GM23338 (cell line): Measurements from ENCODE around the gene RNF145. TPM values are rescaled to one million over a fixed set of nuclear protein-coding genes. Genes with fewer than 3 reads are reported as not detected.

Source experiments
- ATAC-seq: fragments of 200-7000 bp; cut with Tn5 transposase; 3 replicates; pipeline ENCODE4 v1.9.1; 2020
- DNase-seq: peaks from one replicate; pipeline ENCODE4 v3.0.0-alpha.2; 2015; ENCODE audit warnings: low spot score
- H2AFZ ChIP-seq: fragments of 200-600 bp; sonication (generic); 2 replicates; pipeline ENCODE4 v1.8.0; 2016; ENCODE audit warnings: antibody characterized with exemption, mild to moderate bottlenecking, moderate library complexity
- H3F3A ChIP-seq: fragments of 200-600 bp; sonication (generic); replicated peaks from 2 replicates; pipeline ENCODE4 v1.8.0; 2017; ENCODE audit warnings: antibody characterized with exemption, mixed run types, low read depth
- H3K27ac ChIP-seq: fragments of 200-600 bp; sonication (generic); 2 replicates; pipeline ENCODE4 v1.6.1; 2016; ENCODE audit warnings: low read depth
- H3K27me3 ChIP-seq: fragments of 200-600 bp; sonication (generic); 2 replicates; pipeline ENCODE4 v1.8.0; 2016; ENCODE audit warnings: mild to moderate bottlenecking, mixed run types, moderate library complexity; ENCODE audit not compliant: insufficient read depth
- H3K36me3 ChIP-seq: fragments of 200-600 bp; sonication (generic); 2 replicates; pipeline ENCODE4 v1.8.0; 2016; ENCODE audit warnings: mild to moderate bottlenecking; ENCODE audit not compliant: insufficient read depth
- H3K4me1 ChIP-seq: fragments of 200-600 bp; sonication (generic); 2 replicates; pipeline ENCODE4 v1.8.0; 2016; ENCODE audit warnings: mild to moderate bottlenecking, moderate library complexity; ENCODE audit not compliant: insufficient read depth
- H3K4me2 ChIP-seq: fragments of 200-600 bp; sonication (generic); 2 replicates; pipeline ENCODE4 v1.7.1; 2017; ENCODE audit warnings: mixed run types
- H3K4me3 ChIP-seq: fragments of 200-600 bp; sonication (generic); 2 replicates; pipeline ENCODE4 v1.6.1; 2016; ENCODE audit warnings: mixed run types
- H3K79me2 ChIP-seq: fragments of 200-600 bp; sonication (generic); replicated peaks from 2 replicates; pipeline ENCODE4 v1.8.0; 2017; ENCODE audit warnings: mild to moderate bottlenecking; ENCODE audit not compliant: insufficient read depth
- H3K9me2 ChIP-seq: fragments of 200-600 bp; sonication (generic); 2 replicates; pipeline ENCODE4 v1.8.0; 2017; ENCODE audit not compliant: insufficient read depth
- H4K20me1 ChIP-seq: fragments of 200-600 bp; sonication (generic); replicated peaks from 2 replicates; pipeline ENCODE4 v1.8.0; 2017; ENCODE audit warnings: mild to moderate bottlenecking; ENCODE audit not compliant: insufficient read depth
- H3K27ac Mint-ChIP-seq: 2 replicates; pipeline ENCODE4 v1.8.0; 2020; ENCODE audit warnings: inconsistent platforms, mild to moderate bottlenecking, moderate library complexity, mixed read lengths
- H3K27me3 Mint-ChIP-seq: 3 replicates; pipeline ENCODE4 v1.8.0; 2022; ENCODE audit warnings: low read depth, mild to moderate bottlenecking, moderate library complexity, mixed read lengths, inconsistent platforms; ENCODE audit not compliant: insufficient read depth, poor library complexity
- H3K36me3 Mint-ChIP-seq: 3 replicates; pipeline ENCODE4 v1.8.0; 2021; ENCODE audit warnings: low read depth, mild to moderate bottlenecking, inconsistent platforms, moderate library complexity, mixed read lengths
- H3K4me1 Mint-ChIP-seq: 3 replicates; pipeline ENCODE4 v1.8.0; 2020; ENCODE audit warnings: mild to moderate bottlenecking, inconsistent platforms, mixed read lengths
- H3K4me3 Mint-ChIP-seq: 3 replicates; pipeline ENCODE4 v1.8.0; 2021; ENCODE audit warnings: moderate library complexity, mild to moderate bottlenecking, inconsistent platforms, mixed read lengths
- H3K9me3 Mint-ChIP-seq: 3 replicates; pipeline ENCODE4 v1.8.0; 2020; ENCODE audit warnings: moderate library complexity, mild to moderate bottlenecking, inconsistent platforms, mixed read lengths
- EZH2 ChIP-seq: fragments of 200-600 bp; sonication (generic); IDR thresholded peaks from one replicate; pipeline ENCODE4 v1.8.0; 2017; ENCODE audit warnings: antibody characterized with exemption, mild to moderate bottlenecking, low read depth; ENCODE audit not compliant: unreplicated experiment
- EZH2phosphoT487 ChIP-seq: fragments of 200-600 bp; sonication (generic); IDR thresholded peaks from one replicate; pipeline ENCODE4 v1.8.1; 2018; ENCODE audit warnings: antibody characterized with exemption; ENCODE audit not compliant: unreplicated experiment
- JUNB ChIP-seq: IDR thresholded peaks from one replicate; pipeline ENCODE4 v1.6.1; 2016; ENCODE audit warnings: antibody characterized with exemption; ENCODE audit not compliant: unreplicated experiment
- NANOG ChIP-seq: IDR thresholded peaks from 2 replicates; pipeline ENCODE4 v1.6.1; 2016; ENCODE audit warnings: antibody characterized with exemption, borderline replicate concordance
- POLR2AphosphoS5 ChIP-seq: IDR thresholded peaks from 2 replicates; pipeline ENCODE4 v1.6.1; 2016; ENCODE audit warnings: antibody characterized with exemption, low read depth
- STAT1 ChIP-seq: IDR thresholded peaks from one replicate; pipeline ENCODE4 v1.6.1; 2016; ENCODE audit warnings: antibody characterized with exemption; ENCODE audit not compliant: unreplicated experiment
- polyA plus RNA-seq: library from polyadenylated mRNA; unstranded; fragments of >200 nt; fragmentation: Nextera tagmentation; extraction: Ambion mirVana; gene quantifications from 2 replicates; pipeline ENCODE4 v1.2.1, GENCODE V29; 2016
- total RNA-seq: library from RNA; depleted of rRNA; stranded (reverse); fragments of >200 nt; shearing (Covaris generic); gene quantifications from 2 replicates; pipeline ENCODE4 v1.2.3, GENCODE V29; 2014
- TF ChIP-seq, protein P1 (sequence below), 2 experiments: fragments of 200-600 bp in 1 of 2; sonication (generic) in 1 of 2; conservative IDR thresholded peaks; 2 replicates each; pipeline versions ENCODE4 v1.5.1 to v1.6.1; 2016 to 2017; ENCODE audit warnings: antibody characterized with exemption in 2 of 2, low read depth in 2 of 2, mild to moderate bottlenecking in 2 of 2, moderate library complexity in 1 of 2
- TF ChIP-seq, protein P2 (sequence below): IDR thresholded peaks from one replicate; pipeline ENCODE4 v1.6.1; 2018; ENCODE audit warnings: antibody characterized with exemption; ENCODE audit not compliant: unreplicated experiment
- TF ChIP-seq, protein P3 (sequence below): fragments of 250-450 bp; sonication (Bioruptor Pico); IDR thresholded peaks from 2 replicates; pipeline ENCODE4 v1.5.0; 2020; ENCODE audit warnings: mild to moderate bottlenecking, moderate library complexity

RNF145 gene
- total and polyA plus RNA-seq, 2 experiments from 2014 or later: 15.6 to 43.5 TPM

DNA sequence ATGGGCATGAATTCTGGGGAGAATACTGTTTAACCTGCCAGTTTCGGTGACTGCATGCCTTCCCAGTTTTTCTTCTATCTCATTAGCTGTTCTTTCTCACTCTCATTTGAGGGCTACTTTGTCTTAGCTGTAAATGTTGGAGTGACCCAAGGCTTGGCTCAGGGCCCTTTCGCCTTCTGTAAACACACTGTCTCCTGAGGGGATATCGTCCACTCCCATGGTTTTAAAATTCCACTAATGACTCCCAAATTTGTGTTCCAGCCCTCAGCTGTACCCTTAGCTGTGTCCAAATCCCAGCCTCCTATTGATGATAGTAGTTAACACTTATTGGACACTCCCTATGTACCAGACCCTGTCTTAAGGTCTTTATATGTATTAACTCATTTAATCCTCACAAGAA is 14.1 kb upstream of the RNF145 start (continued):
- TF ChIP-seq, protein P1, sequence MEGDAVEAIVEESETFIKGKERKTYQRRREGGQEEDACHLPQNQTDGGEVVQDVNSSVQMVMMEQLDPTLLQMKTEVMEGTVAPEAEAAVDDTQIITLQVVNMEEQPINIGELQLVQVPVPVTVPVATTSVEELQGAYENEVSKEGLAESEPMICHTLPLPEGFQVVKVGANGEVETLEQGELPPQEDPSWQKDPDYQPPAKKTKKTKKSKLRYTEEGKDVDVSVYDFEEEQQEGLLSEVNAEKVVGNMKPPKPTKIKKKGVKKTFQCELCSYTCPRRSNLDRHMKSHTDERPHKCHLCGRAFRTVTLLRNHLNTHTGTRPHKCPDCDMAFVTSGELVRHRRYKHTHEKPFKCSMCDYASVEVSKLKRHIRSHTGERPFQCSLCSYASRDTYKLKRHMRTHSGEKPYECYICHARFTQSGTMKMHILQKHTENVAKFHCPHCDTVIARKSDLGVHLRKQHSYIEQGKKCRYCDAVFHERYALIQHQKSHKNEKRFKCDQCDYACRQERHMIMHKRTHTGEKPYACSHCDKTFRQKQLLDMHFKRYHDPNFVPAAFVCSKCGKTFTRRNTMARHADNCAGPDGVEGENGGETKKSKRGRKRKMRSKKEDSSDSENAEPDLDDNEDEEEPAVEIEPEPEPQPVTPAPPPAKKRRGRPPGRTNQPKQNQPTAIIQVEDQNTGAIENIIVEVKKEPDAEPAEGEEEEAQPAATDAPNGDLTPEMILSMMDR (conservative IDR thresholded peaks at IDR 0.05; ENCODE audit: low read depth in 2 of 2): no peak
- TF ChIP-seq EZH2 (no peak), EZH2phosphoT487 (no peak), JUNB (no peak), STAT1 (no peak), POLR2AphosphoS5 (no peak)

DNA sequence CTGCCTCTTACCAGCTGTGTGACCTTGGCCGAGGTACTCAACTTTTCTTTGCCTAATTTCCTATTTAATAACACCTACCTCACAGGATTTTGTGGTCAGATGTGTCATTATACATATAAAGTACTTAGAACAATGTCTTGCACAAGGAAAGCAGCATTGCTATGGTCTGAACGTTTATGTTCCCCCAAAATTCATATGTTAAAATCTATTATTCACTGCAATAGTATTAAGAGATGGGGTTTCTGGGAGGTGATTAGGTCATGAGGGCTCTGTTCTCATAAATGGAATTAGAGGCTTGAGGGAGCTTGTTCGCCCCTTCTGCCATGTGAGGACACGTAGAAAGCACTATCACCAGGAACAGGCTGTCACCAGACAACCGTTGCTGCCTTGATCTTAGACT is 10.9 kb upstream of the RNF145 start:
- peaks cover 24% of the 10 kb centered on the region for H3K27me3 ChIP-seq
- no peak for DNase-seq
- Mint-ChIP-seq H3K27me3 (peaks cover 8% of the 10 kb centered on the region), H3K27ac (no peak overlapping the region), H3K9me3 (no peaks in the 10 kb centered on the region), H3K36me3 (no peaks in the 10 kb centered on the region), H3K4me3 (no peak overlapping the region), H3K4me1 (no peaks in the 10 kb centered on the region)
- no peak overlapping the region for H3K4me2 ChIP-seq
- H3K36me3 ChIP-seq: no peaks in the 10 kb centered on the region
- H3K79me2 ChIP-seq: no peaks in the 10 kb centered on the region
- H3K4me1 ChIP-seq: no peaks in the 10 kb centered on the region
- H3K9me2 ChIP-seq: no peaks in the 10 kb centered on the region
- no peak overlapping the region for H3K4me3 ChIP-seq
- no peaks in the 10 kb centered on the region for H4K20me1 ChIP-seq
- no peaks in the 10 kb centered on the region for H3F3A ChIP-seq
- TF ChIP-seq JUNB: no peak
- H2AFZ ChIP-seq: no peak overlapping the region
- ATAC-seq: no peak
- H3K27ac ChIP-seq: no peak overlapping the region

DNA sequence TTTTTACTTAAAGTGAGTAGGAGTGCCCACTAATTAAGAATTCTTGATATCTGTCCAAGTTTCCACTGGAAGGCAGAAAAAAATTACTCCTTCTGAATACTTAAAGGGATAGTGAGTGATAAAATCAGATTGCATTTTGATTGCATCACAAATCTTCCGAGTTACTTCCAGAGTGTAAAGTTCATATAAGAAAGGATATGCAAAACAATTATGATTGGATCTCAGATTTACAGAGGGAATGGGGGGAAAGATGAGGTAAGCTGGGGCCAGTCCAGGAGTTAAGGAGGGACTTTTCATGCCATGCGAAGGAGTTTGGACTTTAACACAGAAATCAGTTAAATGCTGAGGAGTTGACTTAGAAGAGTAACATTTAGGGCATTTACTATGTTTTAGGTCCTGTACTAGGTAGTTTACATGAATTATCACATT is 9.3 kb upstream of the RNF145 start:
- Histone ChIP-seq H4K20me1 (no peaks in the 10 kb centered on the region), H2AFZ (no peak overlapping the region), H3K4me1 (no peaks in the 10 kb centered on the region), H3K27ac (no peak overlapping the region), H3K27me3 (peaks cover 9% of the 10 kb centered on the region), H3K9me2 (no peaks in the 10 kb centered on the region), H3K79me2 (no peaks in the 10 kb centered on the region), H3K4me3 (no peak overlapping the region), H3F3A (no peaks in the 10 kb centered on the region), H3K36me3 (no peaks in the 10 kb centered on the region), H3K4me2 (no peak overlapping the region)
- H3K27ac Mint-ChIP-seq: no peak overlapping the region
- H3K4me1 Mint-ChIP-seq: no peaks in the 10 kb centered on the region
- no peaks in the 10 kb centered on the region for H3K36me3 Mint-ChIP-seq
- peaks cover 3% of the 10 kb centered on the region for H3K27me3 Mint-ChIP-seq
- no peak for ATAC-seq
- no peaks in the 10 kb centered on the region for H3K9me3 Mint-ChIP-seq
- H3K4me3 Mint-ChIP-seq: no peak overlapping the region
- no peak for DNase-seq
- TF ChIP-seq EZH2 (no peak), NANOG (no peak), EZH2phosphoT487 (no peak), POLR2AphosphoS5 (no peak)
- TF ChIP-seq, protein P2, sequence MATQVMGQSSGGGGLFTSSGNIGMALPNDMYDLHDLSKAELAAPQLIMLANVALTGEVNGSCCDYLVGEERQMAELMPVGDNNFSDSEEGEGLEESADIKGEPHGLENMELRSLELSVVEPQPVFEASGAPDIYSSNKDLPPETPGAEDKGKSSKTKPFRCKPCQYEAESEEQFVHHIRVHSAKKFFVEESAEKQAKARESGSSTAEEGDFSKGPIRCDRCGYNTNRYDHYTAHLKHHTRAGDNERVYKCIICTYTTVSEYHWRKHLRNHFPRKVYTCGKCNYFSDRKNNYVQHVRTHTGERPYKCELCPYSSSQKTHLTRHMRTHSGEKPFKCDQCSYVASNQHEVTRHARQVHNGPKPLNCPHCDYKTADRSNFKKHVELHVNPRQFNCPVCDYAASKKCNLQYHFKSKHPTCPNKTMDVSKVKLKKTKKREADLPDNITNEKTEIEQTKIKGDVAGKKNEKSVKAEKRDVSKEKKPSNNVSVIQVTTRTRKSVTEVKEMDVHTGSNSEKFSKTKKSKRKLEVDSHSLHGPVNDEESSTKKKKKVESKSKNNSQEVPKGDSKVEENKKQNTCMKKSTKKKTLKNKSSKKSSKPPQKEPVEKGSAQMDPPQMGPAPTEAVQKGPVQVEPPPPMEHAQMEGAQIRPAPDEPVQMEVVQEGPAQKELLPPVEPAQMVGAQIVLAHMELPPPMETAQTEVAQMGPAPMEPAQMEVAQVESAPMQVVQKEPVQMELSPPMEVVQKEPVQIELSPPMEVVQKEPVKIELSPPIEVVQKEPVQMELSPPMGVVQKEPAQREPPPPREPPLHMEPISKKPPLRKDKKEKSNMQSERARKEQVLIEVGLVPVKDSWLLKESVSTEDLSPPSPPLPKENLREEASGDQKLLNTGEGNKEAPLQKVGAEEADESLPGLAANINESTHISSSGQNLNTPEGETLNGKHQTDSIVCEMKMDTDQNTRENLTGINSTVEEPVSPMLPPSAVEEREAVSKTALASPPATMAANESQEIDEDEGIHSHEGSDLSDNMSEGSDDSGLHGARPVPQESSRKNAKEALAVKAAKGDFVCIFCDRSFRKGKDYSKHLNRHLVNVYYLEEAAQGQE: no peak
- TF ChIP-seq, protein P3, sequence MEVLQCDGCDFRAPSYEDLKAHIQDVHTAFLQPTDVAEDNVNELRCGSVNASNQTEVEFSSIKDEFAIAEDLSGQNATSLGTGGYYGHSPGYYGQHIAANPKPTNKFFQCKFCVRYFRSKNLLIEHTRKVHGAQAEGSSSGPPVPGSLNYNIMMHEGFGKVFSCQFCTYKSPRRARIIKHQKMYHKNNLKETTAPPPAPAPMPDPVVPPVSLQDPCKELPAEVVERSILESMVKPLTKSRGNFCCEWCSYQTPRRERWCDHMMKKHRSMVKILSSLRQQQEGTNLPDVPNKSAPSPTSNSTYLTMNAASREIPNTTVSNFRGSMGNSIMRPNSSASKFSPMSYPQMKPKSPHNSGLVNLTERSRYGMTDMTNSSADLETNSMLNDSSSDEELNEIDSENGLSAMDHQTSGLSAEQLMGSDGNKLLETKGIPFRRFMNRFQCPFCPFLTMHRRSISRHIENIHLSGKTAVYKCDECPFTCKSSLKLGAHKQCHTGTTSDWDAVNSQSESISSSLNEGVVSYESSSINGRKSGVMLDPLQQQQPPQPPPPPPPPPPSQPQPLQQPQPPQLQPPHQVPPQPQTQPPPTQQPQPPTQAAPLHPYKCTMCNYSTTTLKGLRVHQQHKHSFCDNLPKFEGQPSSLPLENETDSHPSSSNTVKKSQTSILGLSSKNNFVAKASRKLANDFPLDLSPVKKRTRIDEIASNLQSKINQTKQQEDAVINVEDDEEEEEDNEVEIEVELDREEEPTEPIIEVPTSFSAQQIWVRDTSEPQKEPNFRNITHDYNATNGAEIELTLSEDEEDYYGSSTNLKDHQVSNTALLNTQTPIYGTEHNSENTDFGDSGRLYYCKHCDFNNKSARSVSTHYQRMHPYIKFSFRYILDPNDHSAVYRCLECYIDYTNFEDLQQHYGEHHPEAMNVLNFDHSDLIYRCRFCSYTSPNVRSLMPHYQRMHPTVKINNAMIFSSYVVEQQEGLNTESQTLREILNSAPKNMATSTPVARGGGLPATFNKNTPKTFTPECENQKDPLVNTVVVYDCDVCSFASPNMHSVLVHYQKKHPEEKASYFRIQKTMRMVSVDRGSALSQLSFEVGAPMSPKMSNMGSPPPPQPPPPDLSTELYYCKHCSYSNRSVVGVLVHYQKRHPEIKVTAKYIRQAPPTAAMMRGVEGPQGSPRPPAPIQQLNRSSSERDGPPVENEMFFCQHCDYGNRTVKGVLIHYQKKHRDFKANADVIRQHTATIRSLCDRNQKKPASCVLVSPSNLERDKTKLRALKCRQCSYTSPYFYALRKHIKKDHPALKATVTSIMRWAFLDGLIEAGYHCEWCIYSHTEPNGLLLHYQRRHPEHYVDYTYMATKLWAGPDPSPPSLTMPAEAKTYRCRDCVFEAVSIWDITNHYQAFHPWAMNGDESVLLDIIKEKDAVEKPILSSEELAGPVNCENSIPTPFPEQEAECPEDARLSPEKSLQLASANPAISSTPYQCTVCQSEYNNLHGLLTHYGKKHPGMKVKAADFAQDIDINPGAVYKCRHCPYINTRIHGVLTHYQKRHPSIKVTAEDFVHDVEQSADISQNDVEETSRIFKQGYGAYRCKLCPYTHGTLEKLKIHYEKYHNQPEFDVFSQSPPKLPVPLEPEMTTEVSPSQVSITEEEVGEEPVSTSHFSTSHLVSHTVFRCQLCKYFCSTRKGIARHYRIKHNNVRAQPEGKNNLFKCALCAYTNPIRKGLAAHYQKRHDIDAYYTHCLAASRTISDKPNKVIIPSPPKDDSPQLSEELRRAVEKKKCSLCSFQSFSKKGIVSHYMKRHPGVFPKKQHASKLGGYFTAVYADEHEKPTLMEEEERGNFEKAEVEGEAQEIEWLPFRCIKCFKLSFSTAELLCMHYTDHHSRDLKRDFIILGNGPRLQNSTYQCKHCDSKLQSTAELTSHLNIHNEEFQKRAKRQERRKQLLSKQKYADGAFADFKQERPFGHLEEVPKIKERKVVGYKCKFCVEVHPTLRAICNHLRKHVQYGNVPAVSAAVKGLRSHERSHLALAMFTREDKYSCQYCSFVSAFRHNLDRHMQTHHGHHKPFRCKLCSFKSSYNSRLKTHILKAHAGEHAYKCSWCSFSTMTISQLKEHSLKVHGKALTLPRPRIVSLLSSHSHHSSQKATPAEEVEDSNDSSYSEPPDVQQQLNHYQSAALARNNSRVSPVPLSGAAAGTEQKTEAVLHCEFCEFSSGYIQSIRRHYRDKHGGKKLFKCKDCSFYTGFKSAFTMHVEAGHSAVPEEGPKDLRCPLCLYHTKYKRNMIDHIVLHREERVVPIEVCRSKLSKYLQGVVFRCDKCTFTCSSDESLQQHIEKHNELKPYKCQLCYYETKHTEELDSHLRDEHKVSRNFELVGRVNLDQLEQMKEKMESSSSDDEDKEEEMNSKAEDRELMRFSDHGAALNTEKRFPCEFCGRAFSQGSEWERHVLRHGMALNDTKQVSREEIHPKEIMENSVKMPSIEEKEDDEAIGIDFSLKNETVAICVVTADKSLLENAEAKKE (CRISPR knock-in tag): no peak
